IPS DF 4.7 (cell line): Measurements from ENCODE around the gene LRRC8C.

ENCODE experiments used
- DNase-seq: peaks from one replicate; pipeline ENCODE4 v3.0.0-alpha.2; 2013; ENCODE audit warnings: low spot score; ENCODE audit errors: extremely low read depth

LRRC8C gene

DNA sequence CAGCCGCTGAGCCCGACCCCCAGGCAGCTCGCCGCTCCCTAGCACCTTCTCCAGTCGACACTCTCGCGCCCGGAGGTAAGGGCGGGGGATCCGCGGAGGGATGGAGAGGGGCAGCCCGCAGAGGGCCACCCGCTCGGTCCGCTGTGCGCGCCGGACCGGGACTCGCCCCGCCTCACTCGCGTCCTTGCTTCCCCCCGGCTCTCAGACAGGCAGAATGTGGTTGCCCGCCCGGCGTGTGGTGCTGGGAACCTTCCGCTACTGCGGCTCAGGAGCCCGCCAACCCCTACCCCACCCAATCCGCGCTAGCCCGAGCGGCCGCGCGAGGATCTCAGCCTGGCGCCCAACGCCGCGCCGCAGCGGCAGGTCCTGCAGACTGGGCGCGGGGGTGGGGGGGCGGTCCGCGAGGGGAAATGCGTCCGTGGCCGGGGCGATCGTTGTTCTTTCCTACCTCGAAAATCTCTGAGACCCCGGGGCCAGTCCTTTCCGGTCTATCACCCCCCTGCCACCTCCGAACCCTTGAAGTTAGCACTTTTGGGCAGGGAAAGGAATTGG lies 404 bp downstream of the LRRC8C start:
- DNase-seq, result no peak

- DNase-seq, result no peak
Observed at GRCh38 chr1:89633800-89634625, 1.1 kb downstream of the LRRC8C start.

DNA sequence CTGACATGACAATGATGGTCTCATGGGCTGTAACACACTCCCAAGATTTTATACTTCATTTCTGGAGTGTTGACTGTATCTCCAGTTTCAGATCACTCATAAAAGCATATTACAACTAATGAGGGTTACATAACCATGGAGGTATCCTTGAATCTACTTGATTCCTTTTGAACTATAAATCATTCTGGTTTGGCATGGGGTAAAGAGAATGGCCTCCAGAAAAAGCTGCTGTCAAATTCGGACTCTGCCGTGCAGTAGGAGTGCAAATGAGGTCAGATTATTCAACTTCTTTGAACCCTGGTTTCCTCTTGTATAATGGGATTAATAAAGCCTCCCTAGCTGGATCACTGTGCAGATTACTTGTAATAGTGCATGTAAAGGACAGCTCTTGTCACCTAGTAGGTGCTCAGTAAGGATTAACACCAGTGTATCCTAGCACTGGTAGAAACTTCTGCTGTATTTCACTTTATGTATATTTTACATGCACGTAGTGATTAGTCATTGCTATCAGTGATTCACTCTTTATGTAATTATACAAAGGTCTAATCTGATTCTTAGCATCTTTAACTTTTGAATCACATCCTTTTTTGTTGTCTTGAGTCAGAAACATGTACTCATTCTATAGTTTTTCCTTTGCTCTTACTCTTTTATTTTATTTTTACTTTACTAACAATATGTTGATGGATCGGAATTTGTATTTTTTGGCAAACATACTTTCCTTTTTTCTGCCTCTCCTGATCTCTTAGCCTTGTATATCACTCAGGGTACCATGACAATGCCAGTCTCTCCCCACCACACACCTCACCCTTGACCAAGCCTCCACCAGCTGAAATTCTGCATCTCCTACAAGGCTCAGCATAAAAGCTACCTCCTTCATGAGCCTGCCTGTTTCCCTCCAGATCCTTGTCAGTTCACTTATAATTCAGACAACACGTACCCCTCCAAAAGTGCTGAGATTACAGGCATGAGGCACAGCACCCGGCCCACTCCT lies 3.2 kb downstream of the LRRC8C start:
- no peak for DNase-seq

GRCh38 chr1:89637496-89637895 lies 4.6 kb downstream of the LRRC8C start:
- DNase-seq, result no peak

GRCh38 chr1:89640440-89640839 lies 7.5 kb downstream of the LRRC8C start:
- DNase-seq, result no peak

DNA sequence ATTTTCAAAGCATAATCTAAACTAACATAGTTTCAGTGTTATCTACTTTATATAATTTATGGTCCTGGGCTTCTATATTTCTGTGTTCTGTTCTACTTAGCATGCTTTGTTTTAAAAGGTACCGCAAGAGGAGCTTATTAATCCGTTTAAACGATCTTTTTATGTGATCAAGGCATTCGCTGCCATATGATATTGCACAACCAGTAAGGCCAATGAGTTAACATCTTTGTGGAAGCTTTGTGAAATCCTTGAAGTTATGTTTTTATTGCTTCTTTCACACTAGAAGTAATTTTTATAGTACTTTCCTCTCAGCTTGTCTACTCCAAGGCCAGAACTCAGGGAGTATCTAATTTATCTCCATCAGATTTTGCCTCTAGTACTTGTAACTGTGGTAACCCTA lies 8.9 kb downstream of the LRRC8C start:
- DNase-seq, result no peak

DNA sequence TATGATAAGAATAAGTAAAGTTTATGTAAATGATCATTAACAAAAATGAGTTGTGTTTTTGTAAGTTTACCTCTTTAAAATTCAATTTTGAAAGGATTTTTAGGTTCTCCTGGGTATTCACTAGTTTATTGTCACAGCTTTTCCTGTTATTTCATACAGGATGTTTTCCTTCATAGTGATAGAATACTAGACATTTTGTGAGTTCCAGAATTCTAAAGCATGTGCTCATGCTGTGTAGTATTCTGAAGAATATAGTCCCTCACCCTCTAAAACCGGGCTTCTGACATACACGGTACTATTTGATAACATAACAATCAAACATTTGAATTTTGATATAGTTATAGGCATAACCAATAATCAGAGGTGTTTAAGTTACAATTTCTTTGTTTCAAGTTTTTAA lies 10.7 kb downstream of the LRRC8C start:
- no peak for DNase-seq

DNA sequence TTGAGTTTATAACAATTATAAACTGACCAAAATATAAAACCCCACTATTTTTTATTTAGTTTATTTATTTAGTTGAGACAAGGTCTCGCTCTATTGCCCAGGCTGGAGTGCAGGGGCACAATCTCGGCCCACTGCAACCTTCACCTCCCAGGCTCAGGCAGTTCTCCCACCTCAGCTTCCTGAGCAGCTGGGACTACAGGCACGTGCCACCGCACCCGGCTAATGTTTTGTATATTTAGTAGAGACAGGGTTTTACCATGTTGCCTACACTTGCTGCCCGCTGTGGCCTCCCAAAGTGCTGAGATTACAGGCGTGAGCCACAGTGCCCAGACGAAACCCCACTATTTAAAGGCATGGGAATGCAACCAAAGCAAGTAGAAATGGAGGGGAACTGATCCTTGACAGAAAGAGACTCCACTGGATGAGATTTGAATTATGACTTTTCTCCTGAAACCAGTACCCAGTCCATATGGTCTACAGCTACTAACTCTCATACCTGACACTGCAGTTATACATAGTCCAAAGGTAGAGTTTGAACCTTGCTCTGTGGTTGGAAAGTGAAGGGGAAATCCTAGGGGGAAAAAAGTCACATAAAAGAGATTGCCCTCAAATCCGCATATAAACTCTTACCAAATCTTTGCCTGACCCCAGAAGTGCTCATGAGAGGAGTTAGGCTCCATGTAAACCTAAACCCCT lies 11.3 kb downstream of the LRRC8C start:
- DNase-seq, result no peak

DNA sequence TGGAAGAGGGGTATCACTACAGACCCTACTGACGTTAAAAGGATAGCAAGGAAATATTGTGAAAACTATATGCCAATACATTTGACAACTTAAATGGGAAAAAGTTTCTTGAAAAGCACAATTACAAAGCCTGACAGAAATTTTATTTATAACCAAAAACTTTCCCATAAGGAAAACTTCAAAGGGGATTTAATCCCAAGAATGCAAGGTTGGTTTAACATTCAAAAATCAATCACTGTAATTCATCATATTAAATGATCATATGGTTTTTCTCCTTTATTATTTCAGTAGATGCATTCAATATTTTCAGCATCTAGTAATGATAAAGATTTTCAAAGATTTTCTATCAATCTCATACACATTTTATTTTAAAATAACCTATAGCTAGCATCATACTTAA lies 13.3 kb downstream of the LRRC8C start:
- DNase-seq, result no peak

DNA sequence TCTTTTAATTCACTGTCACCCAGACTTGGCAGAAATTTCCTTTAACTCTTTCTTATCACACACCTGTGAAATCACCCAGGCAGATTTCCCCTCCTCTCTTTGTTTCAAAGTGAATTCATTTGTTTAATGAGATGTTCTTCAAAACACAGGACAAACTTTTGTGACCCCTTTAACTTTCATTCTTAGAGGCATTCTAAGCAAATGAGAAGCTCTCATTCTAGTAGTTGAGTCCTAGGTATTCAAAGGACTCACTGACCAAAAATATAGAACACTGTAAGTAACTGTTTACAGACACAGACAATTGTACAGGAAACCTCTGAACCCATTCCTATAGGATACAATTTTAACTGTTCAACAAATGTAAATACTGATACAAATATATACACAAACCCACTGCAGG lies 16.9 kb downstream of the LRRC8C start:
- no peak for DNase-seq

GRCh38 chr1:89652373-89652772 lies 19.5 kb downstream of the LRRC8C start:
- DNase-seq, result no peak

- DNase-seq, result no peak
Observed at GRCh38 chr1:89657886-89658285, 25.0 kb downstream of the LRRC8C start.

- no peak for DNase-seq
Observed at GRCh38 chr1:89659322-89660081, 26.6 kb downstream of the LRRC8C start.

GRCh38 chr1:89660224-89661061 lies 27.5 kb downstream of the LRRC8C start:
- DNase-seq, result no peak

DNA sequence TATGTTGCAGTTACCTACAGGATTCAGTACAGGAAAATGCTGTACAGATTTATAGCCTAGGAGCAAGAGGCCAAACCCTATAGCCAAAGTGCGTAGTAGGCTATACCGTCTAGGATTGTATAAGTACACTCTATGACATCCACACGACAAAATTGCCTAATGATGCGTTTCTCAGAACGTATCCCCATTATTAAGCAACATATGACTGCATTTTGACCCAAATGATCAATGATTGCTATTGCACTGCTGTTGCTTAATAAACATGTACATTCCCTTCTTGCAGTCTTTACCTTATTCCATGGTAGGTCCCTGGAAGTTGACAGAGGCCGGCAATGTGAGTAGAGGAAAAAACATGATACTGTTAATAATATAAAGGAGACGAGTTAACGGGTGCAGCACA lies 33.0 kb downstream of the LRRC8C start:
- no peak for DNase-seq

GRCh38 chr1:89666640-89667039 lies 33.7 kb downstream of the LRRC8C start:
- no peak for DNase-seq

- no peak for DNase-seq
Observed at GRCh38 chr1:89667691-89668090, 34.8 kb downstream of the LRRC8C start.

- no peak for DNase-seq
Observed at GRCh38 chr1:89668961-89669360, 36.0 kb downstream of the LRRC8C start.

DNA sequence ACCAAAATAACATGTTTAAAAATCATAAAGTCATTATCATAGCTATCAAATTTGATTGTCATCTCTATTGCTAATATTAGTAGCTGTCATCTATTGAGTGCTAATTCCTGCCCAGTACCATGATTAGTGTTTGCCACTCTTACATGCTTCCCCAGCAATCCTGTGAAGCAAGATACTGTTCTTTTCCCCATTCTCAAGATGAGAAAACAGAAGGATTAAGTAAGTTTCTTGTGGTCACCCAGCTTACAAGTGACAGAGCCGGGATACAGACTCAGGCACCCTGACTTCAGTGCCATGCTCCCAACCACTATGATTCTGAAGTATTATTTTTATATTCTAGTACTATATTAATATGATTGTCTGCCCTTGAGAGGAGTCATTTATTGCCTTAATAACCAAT lies 36.5 kb downstream of the LRRC8C start:
- no peak for DNase-seq

- DNase-seq, result no peak
Observed at GRCh38 chr1:89670163-89670562, 37.2 kb downstream of the LRRC8C start.
